NB4 (cell line): Measurements from ENCODE around the gene GALNT9.

Experiments used
- DNase-seq: peaks from one replicate; pipeline ENCODE4 v3.0.0; 2010; ENCODE audit warnings: low read depth
- H3K4me3 ChIP-seq: one replicate; pipeline ENCODE4 v1.5.1; 2011; ENCODE audit warnings: mild to moderate bottlenecking, low read depth, low read length, moderate library complexity
- MYC ChIP-seq: IDR thresholded peaks from 2 replicates; pipeline ENCODE4 v1.6.1; 2011; ENCODE audit warnings: low read depth, low read length
- POLR2A ChIP-seq: IDR thresholded peaks from 2 replicates; pipeline ENCODE4 v1.6.1; 2011; ENCODE audit warnings: mild to moderate bottlenecking; ENCODE audit not compliant: insufficient read length; ENCODE audit errors: extremely low read depth
- TF ChIP-seq, protein P1 (sequence below): IDR thresholded peaks from one replicate; pipeline ENCODE4 v1.5.1; 2012; ENCODE audit warnings: low read depth, low read length
- TF ChIP-seq, protein P2 (sequence below): IDR thresholded peaks from 2 replicates; pipeline ENCODE4 v1.6.1; 2011; ENCODE audit warnings: low read depth, low read length

The GALNT9 gene

DNA sequence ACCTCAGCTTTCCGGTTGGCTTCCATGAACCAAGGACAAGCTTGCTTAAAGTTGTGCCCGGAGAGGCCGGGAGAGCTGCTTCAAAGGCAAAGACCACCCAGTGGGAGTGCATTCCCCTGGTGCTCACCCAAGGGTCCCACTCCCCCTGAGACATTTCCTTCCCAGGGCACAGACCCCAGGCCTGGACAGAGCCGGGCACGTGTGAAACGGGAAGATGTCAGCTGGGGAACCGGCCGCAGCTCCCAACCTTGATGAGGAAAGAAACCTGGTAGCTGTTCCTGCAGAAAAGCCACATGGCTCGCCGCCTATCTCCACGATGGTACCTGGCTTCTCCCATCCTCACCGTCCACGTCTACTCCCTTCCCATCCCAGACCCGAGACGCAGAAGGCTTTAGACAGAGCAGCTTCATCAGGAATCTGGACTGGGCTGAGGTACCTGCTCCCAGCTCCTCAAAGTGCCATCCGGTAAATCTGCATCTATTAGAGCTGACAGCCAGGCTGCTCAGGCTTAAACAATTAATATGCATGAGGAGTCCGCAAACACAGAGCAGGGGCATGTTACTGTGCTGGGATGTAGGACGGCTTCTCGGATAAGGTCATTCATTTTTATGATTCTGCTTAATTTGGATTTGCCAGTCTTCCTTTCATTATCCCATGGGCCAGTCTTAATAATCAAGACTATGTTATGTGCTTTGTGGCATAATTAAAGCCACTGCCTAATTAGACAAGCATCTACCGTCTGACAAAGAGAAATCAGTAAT lies 53.1 kb downstream of the GALNT9 start:
- no peak for DNase-seq
- TF ChIP-seq, protein P1, sequence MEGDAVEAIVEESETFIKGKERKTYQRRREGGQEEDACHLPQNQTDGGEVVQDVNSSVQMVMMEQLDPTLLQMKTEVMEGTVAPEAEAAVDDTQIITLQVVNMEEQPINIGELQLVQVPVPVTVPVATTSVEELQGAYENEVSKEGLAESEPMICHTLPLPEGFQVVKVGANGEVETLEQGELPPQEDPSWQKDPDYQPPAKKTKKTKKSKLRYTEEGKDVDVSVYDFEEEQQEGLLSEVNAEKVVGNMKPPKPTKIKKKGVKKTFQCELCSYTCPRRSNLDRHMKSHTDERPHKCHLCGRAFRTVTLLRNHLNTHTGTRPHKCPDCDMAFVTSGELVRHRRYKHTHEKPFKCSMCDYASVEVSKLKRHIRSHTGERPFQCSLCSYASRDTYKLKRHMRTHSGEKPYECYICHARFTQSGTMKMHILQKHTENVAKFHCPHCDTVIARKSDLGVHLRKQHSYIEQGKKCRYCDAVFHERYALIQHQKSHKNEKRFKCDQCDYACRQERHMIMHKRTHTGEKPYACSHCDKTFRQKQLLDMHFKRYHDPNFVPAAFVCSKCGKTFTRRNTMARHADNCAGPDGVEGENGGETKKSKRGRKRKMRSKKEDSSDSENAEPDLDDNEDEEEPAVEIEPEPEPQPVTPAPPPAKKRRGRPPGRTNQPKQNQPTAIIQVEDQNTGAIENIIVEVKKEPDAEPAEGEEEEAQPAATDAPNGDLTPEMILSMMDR, result no peak
- TF ChIP-seq, protein P2, sequence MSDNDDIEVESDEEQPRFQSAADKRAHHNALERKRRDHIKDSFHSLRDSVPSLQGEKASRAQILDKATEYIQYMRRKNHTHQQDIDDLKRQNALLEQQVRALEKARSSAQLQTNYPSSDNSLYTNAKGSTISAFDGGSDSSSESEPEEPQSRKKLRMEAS, result no peak
- TF ChIP-seq POLR2A, result no peak
- TF ChIP-seq MYC, result no peak
- H3K4me3 ChIP-seq, result no peak overlapping the region

DNA sequence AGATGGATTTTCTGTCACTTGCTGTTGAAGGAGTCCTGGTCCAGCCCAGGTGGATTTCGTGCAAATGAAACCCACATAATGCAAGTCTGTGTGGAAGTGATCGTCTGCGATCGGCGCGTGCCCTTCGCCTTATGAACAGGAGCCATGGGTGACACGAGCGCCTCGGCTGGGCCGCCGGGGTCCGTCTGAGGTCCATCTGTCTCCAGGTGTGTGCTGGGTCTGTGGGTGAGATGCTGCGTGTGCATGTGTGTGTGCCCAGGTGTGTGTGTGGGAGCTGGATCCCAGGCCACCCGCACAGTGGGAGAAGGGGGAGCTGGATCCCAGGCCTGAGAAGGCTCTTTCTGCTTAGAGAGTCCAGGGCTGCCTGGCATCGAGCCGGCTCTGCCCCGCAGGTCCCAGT lies 53.8 kb downstream of the GALNT9 start:
- DNase-seq, result no peak
- H3K4me3 ChIP-seq, result no peak overlapping the region
- TF ChIP-seq POLR2A (no peak), MYC (no peak)
- TF ChIP-seq, protein P1, result no peak
- TF ChIP-seq, protein P2, result no peak

DNA sequence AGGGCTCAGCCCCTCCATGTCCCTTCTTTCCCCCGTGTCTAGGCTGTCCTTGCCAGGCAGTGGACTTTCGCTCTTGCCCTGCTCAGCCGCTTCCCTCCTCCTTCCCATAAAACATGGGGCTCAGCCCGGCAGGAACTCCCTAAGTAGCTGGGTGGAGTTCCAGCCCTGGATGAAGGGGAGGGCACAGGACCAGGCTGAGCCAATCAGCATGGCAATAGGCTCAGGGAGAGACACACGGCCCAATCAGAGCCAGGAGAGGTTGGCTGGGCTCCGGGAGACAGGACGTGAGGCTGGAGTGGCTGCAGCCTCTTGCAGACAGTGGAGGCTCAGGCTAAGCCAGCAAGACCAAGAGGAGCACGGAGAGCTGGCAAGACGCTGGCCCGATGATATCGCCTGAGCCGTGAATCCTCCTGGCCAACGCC lies 54.3 kb downstream of the GALNT9 start:
- DNase-seq, result peak; percentile 40
- TF ChIP-seq, protein P2, result no peak
- TF ChIP-seq, protein P1, result no peak
- TF ChIP-seq POLR2A (no peak), MYC (no peak)
- no peak overlapping the region for H3K4me3 ChIP-seq

DNA sequence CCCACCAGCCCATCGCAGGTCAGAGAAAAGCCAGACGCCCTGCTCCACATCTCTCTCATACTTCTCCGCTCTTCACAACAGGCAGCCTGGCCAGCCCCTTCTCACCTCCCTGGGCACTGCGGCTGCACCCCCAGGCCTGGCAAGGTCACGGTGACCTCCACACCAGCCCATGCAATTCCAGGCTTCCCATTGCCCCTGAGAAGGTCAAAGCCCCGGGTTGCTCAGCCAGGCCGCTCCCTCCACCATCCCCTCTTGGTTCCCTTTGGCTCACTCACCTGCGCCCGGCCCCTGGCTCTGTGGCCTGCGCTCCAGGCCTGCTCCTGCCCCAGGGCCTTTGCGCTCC lies 55.4 kb downstream of the GALNT9 start:
- H3K4me3 ChIP-seq, result no peak overlapping the region
- no peak for TF ChIP-seq MYC
- TF ChIP-seq, protein P2, result no peak
- no peak for DNase-seq

DNA sequence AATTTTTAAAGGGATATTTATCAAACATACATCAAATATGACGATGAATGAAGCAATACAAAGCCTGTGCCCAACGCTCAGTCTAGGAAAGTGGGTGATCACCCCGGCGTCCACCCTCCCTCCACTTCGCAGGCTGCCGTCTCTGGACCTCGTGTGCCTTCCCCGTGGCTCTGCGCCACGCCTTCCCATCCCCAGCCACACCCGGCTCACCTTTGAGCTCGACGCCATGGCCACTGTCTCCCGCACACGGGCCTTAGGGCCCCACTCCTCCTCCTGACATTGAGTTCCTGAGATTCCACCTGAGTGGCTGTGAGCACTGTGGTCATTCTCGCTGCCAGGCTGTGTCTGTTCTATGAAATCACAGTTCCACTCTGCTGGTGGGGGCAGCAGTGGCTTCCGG lies 56.7 kb downstream of the GALNT9 start:
- H3K4me3 ChIP-seq, result no peak overlapping the region
- DNase-seq, result no peak
- TF ChIP-seq POLR2A, result no peak
- TF ChIP-seq, protein P1, result no peak
- TF ChIP-seq, protein P2, result no peak
- no peak for TF ChIP-seq MYC

DNA sequence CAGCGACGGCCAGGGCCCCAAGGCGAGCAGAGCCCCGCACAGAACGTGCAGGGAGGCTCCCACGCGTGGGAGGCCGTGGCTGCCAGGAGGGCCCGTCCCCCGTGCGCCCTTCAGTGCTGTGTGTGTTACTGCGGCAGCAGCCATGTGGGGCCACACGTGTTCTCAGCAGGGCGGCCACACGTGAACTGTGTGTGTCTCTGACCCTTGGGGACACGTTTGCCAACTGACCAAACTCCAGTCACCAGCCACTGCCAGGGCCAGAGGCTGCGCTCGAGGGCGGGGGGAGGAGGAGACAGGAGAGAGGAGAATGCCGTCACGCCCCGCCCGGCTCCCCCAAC lies 57.7 kb downstream of the GALNT9 start:
- no peak for DNase-seq
- no peak overlapping the region for H3K4me3 ChIP-seq
- no peak for TF ChIP-seq MYC
- TF ChIP-seq, protein P2, result 0 out of 2 replicates have a peak, but pooled peaks have one; percentile 16
